HepG2 (cell line): ENCODE results near the gene GOT2. TPM values are rescaled to one million over a fixed set of nuclear protein-coding genes. Genes with fewer than 3 reads are reported as not detected.

Experiments
- EED ChIP-seq: sonication (generic); formaldehyde crosslinking; IDR thresholded peaks from 2 replicates; pipeline ENCODE4 v1.5.0; 2020; ENCODE audit warnings: mild to moderate bottlenecking, missing genetic modification reagents
- FOSL2 ChIP-seq: sonication (generic); formaldehyde crosslinking; IDR thresholded peaks from 2 replicates; pipeline ENCODE4 v1.4.0; 2020; ENCODE audit warnings: missing genetic modification reagents
- FOXC1 ChIP-seq: sonication (generic); formaldehyde crosslinking; IDR thresholded peaks from 2 replicates; pipeline ENCODE4 v1.8.0; 2022; ENCODE audit warnings: mild to moderate bottlenecking, missing genetic modification reagents, borderline replicate concordance
- GLI4 ChIP-seq: sonication (generic); formaldehyde crosslinking; IDR thresholded peaks from 2 replicates; pipeline ENCODE4 v1.5.1; 2020; ENCODE audit warnings: missing genetic modification reagents, mild to moderate bottlenecking, moderate library complexity, borderline replicate concordance
- LCORL ChIP-seq, 2 experiments: fragments of 450-650 bp in 1 of 2; sonication (generic) in 1 of 2; formaldehyde crosslinking in 1 of 2; IDR thresholded peaks; 2 replicates each; pipeline versions ENCODE4 v1.5.0 to v1.6.1; 2017 to 2020; ENCODE audit warnings: antibody characterized with exemption in 1 of 2, missing genetic modification reagents in 1 of 2
- NR2F6 ChIP-seq, 2 experiments: IDR thresholded peaks; 2 replicates each; pipeline ENCODE4 v1.6.1; 2016; ENCODE audit warnings: antibody characterized with exemption in 1 of 2, mild to moderate bottlenecking in 1 of 2
- RAD21 ChIP-seq: fragments of 450-650 bp; formaldehyde crosslinking; IDR thresholded peaks from 2 replicates; pipeline ENCODE4 v1.5.0; 2020; ENCODE audit warnings: mild to moderate bottlenecking
- SALL1 ChIP-seq: sonication (generic); formaldehyde crosslinking; IDR thresholded peaks from 2 replicates; pipeline ENCODE4 v1.8.0; 2022; ENCODE audit warnings: mild to moderate bottlenecking, missing genetic modification reagents
- THAP9 ChIP-seq: sonication (generic); formaldehyde crosslinking; IDR thresholded peaks from 2 replicates; pipeline ENCODE4; 2020; ENCODE audit warnings: missing genetic modification reagents, mild to moderate bottlenecking, borderline replicate concordance
- XRCC5 ChIP-seq: fragments of 200-400 bp; formaldehyde crosslinking; optimal IDR thresholded peaks from 2 replicates; pipeline ENCODE3; 2017; ENCODE audit warnings: mild to moderate bottlenecking, low read length
- YEATS2 ChIP-seq: sonication (generic); formaldehyde crosslinking; IDR thresholded peaks from 2 replicates; pipeline ENCODE4 v1.4.0; 2020; ENCODE audit warnings: missing genetic modification reagents, borderline replicate concordance
- ZBTB38 ChIP-seq: sonication (generic); formaldehyde crosslinking; IDR thresholded peaks from 2 replicates; pipeline ENCODE4 v1.5.1; 2020; ENCODE audit warnings: mild to moderate bottlenecking, missing genetic modification reagents
- ZBTB7B ChIP-seq: sonication (generic); formaldehyde crosslinking; IDR thresholded peaks from 2 replicates; pipeline ENCODE4 v1.4.0; 2020; ENCODE audit warnings: missing genetic modification reagents
- ZNF124 ChIP-seq: sonication (generic); formaldehyde crosslinking; IDR thresholded peaks from 2 replicates; pipeline ENCODE4 v1.4.0; 2020; ENCODE audit warnings: missing genetic modification reagents
- ZNF160 ChIP-seq: sonication (generic); formaldehyde crosslinking; IDR thresholded peaks from 2 replicates; pipeline ENCODE4 v1.8.0; 2022; ENCODE audit warnings: mild to moderate bottlenecking, inconsistent platforms, missing genetic modification reagents
- ZNF331 ChIP-seq: sonication (generic); formaldehyde crosslinking; IDR thresholded peaks from 2 replicates; pipeline ENCODE4 v1.4.0; 2020; ENCODE audit warnings: missing genetic modification reagents
- ZNF335 ChIP-seq: sonication (generic); formaldehyde crosslinking; IDR thresholded peaks from 2 replicates; pipeline ENCODE4 v1.4.0; 2020; ENCODE audit warnings: missing genetic modification reagents
- ZNF350 ChIP-seq: sonication (generic); formaldehyde crosslinking; IDR thresholded peaks from 2 replicates; pipeline ENCODE4 v1.4.0; 2020; ENCODE audit warnings: mild to moderate bottlenecking, low read depth, missing genetic modification reagents, borderline replicate concordance
- ZNF619 ChIP-seq: sonication (generic); formaldehyde crosslinking; IDR thresholded peaks from 2 replicates; pipeline ENCODE4 v1.4.0; 2020; ENCODE audit warnings: mild to moderate bottlenecking, missing genetic modification reagents
- ZNF777 ChIP-seq: sonication (generic); formaldehyde crosslinking; IDR thresholded peaks from 2 replicates; pipeline ENCODE4 v1.4.0; 2020; ENCODE audit warnings: missing genetic modification reagents
- polyA plus RNA-seq, 8 experiments: library from polyadenylated mRNA; depleted of rRNA in 3 of 8; stranded (reverse) in 7 of 8; unstranded in 1 of 8; fragments of >200 nt; fragmentation: Illumina TruSeq in 4 of 8; extraction: Trizol in 4 of 8; gene quantifications; 2 replicates each; pipeline versions ENCODE4 v1.2.1 to v1.2.3, GENCODE V29; 2011 to 2016; ENCODE audit warnings: low read depth in 4 of 8, missing spikeins in 1 of 8, mixed read lengths in 1 of 8; ENCODE audit not compliant: insufficient read depth in 1 of 8
- total RNA-seq, 5 experiments: library from RNA; depleted of rRNA; stranded (reverse); fragments of >200 nt; fragmentation: Illumina TruSeq; extraction: Trizol; gene quantifications; 2 replicates each; pipeline ENCODE4 v1.2.3, GENCODE V29; 2016; ENCODE audit warnings: low read depth in 1 of 5
- TF ChIP-seq, protein P1 (sequence below), 2 experiments: sonication (generic) in 1 of 2; formaldehyde crosslinking in 1 of 2; IDR thresholded peaks; 2 replicates each; pipeline versions ENCODE4 v1.6.1 to v1.9.0; 2014 to 2022; ENCODE audit warnings: antibody characterized with exemption in 1 of 2, borderline replicate concordance in 1 of 2, inconsistent platforms in 1 of 2, low read depth in 1 of 2, missing genetic modification reagents in 1 of 2

GOT2 gene
- total and polyA plus RNA-seq, 2 of the 13 experiments (the other 11 are each of a cell fraction or from before 2014, with no cell fraction given), result 32.6 to 121 TPM

- TF ChIP-seq, protein P1, sequence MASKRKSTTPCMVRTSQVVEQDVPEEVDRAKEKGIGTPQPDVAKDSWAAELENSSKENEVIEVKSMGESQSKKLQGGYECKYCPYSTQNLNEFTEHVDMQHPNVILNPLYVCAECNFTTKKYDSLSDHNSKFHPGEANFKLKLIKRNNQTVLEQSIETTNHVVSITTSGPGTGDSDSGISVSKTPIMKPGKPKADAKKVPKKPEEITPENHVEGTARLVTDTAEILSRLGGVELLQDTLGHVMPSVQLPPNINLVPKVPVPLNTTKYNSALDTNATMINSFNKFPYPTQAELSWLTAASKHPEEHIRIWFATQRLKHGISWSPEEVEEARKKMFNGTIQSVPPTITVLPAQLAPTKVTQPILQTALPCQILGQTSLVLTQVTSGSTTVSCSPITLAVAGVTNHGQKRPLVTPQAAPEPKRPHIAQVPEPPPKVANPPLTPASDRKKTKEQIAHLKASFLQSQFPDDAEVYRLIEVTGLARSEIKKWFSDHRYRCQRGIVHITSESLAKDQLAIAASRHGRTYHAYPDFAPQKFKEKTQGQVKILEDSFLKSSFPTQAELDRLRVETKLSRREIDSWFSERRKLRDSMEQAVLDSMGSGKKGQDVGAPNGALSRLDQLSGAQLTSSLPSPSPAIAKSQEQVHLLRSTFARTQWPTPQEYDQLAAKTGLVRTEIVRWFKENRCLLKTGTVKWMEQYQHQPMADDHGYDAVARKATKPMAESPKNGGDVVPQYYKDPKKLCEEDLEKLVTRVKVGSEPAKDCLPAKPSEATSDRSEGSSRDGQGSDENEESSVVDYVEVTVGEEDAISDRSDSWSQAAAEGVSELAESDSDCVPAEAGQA (IDR thresholded peaks at IDR 0.05; ENCODE audit: low read depth), result no peak
- TF ChIP-seq, protein P1 (CRISPR knock-in tag; IDR thresholded peaks at IDR 0.05; ENCODE audit: borderline replicate concordance), result no peak
- TF ChIP-seq ZBTB7B (CRISPR knock-in tag), result 0 out of 2 replicates have a peak, but pooled peaks have one; percentile 25
- TF ChIP-seq XRCC5, result peak; percentile 58
- TF ChIP-seq NR2F6 (IDR thresholded peaks at IDR 0.05), result no peak
- 0 out of 2 replicates have a peak, but pooled peaks have one; percentile 37 for TF ChIP-seq NR2F6 (CRISPR knock-in tag; IDR thresholded peaks at IDR 0.05)
- TF ChIP-seq FOSL2 (CRISPR knock-in tag), result peak; percentile 54; the same call in 1 of the 2 replicates
- TF ChIP-seq EED (CRISPR knock-in tag), result no peak
- TF ChIP-seq ZNF124 (CRISPR knock-in tag), result 0 out of 2 replicates have a peak, but pooled peaks have one; percentile 68
- peak; percentile 52; the same call in 1 of the 2 replicates for TF ChIP-seq GLI4 (CRISPR knock-in tag)
- no peak for TF ChIP-seq ZNF160
- TF ChIP-seq ZNF777 (CRISPR knock-in tag), result no peak
- 0 out of 2 replicates have a peak, but pooled peaks have one; percentile 28 for TF ChIP-seq ZNF335 (CRISPR knock-in tag)
- TF ChIP-seq RAD21 (CRISPR knock-in tag), result peak; percentile 94
- TF ChIP-seq YEATS2 (CRISPR knock-in tag), result peak; percentile 27; the same call in 1 of the 2 replicates
- TF ChIP-seq ZNF350 (CRISPR knock-in tag), result peak; percentile 38; the same call in 1 of the 2 replicates
- TF ChIP-seq ZNF331, result 0 out of 2 replicates have a peak, but pooled peaks have one; percentile 11
- TF ChIP-seq SALL1 (CRISPR knock-in tag), result peak; percentile 45; the same call in 1 of the 2 replicates
- 0 out of 2 replicates have a peak, but pooled peaks have one; percentile 47 for TF ChIP-seq FOXC1 (CRISPR knock-in tag)
- 0 out of 2 replicates have a peak, but pooled peaks have one; percentile 54 for TF ChIP-seq ZNF619 (CRISPR knock-in tag)
- TF ChIP-seq THAP9, result no peak
- TF ChIP-seq LCORL (IDR thresholded peaks at IDR 0.05), result no peak
- peak; percentile 26; the same call in 1 of the 2 replicates for TF ChIP-seq LCORL (CRISPR knock-in tag; IDR thresholded peaks at IDR 0.05)
- TF ChIP-seq ZBTB38 (CRISPR knock-in tag), result 0 out of 2 replicates have a peak, but pooled peaks have one; percentile 33
Measured at GRCh38 chr16:58755989-58756649, 22.0 kb upstream of the GOT2 start (continued).
